Spinal cord (tissue), 10 donors: ENCODE results near the gene LRRC25. TPM values are rescaled to one million over a fixed set of nuclear protein-coding genes. Genes with fewer than 3 reads are reported as not detected.
A peak's percentile ranks its signal among the peaks of the same experiment; 100 is the strongest.

ENCODE experiments used
- DNase-seq, 6 donors: peaks; one replicate each; pipeline versions ENCODE4 v3.0.0 to v3.0.0-alpha.2; 2013 to 2015; ENCODE audit warnings: low spot score in 6 of 6, low read depth in 4 of 6
- H3K27ac ChIP-seq: one replicate; pipeline ENCODE4 v1.5.1; 2013; ENCODE audit warnings: low read depth, low read length, control low read depth
- H3K27me3 ChIP-seq: one replicate; pipeline ENCODE4 v1.6.1; 2013; ENCODE audit warnings: low read length; ENCODE audit not compliant: control insufficient read depth, insufficient read depth
- H3K36me3 ChIP-seq: one replicate; pipeline ENCODE4 v1.6.1; 2013; ENCODE audit warnings: low read length; ENCODE audit not compliant: control insufficient read depth, insufficient read depth
- H3K4me1 ChIP-seq: one replicate; pipeline ENCODE4 v1.6.1; 2013; ENCODE audit warnings: low read length; ENCODE audit not compliant: control insufficient read depth, insufficient read depth
- H3K4me3 ChIP-seq: one replicate; pipeline ENCODE4 v1.5.1; 2013; ENCODE audit warnings: low read depth, low read length, control low read depth
- H3K9me3 ChIP-seq: one replicate; pipeline ENCODE4 v1.6.1; 2013; ENCODE audit warnings: low read length; ENCODE audit not compliant: control insufficient read depth, insufficient read depth
- WGBS: methylation state at CpG from one replicate; pipeline ENCODE4 v1.1.5; 2013; ENCODE audit warnings: missing lambda C conversion rate; ENCODE audit not compliant: insufficient coverage; 5-methylcytosine and 5-hydroxymethylcytosine counted together
- polyA plus RNA-seq, 2 donors: library from polyadenylated mRNA; unstranded; fragments of 120-200 nt; gene quantifications; one replicate each; pipeline ENCODE4 v1.2.1, GENCODE V29; 2013; ENCODE audit not compliant: insufficient read length in 2 of 2
- total RNA-seq, 2 donors: library from RNA; depleted of rRNA in 1 of 2; stranded (reverse); fragments of 120-200 nt in 1 of 2; fragments of >200 nt in 1 of 2; gene quantifications; one replicate each; pipeline versions ENCODE4 v1.2.3 to v1.2.4, GENCODE V29; 2013 to 2014
- donor health status: healthy.

The LRRC25 gene
- total and polyA plus RNA-seq, 4 donors = 1.3 to 2.4 (median 1.6) TPM

DNA sequence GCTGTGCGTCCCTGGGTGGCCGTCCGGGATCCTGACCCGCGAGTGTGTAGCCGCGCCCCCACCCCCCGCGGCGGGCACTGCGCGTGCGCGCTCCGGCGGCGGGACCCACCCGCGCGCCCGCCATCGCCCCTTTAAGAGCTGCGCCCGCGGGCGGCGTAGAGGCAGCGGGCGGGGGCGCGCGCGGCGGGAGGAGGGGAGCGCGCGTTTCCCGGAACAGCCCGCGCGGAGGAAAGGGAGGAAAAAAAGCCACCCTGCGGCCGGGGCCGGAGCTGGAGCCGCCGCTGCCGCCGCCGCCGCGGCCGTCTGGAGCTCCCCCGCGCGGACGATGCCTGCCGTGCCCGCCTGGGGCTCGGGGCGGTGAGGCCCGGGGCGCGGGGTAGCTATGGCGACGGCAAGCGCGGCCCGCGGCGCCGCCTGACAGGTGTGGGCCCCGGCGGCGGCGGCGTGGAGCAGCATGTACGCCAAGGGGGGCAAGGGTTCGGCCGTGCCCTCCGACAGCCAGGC is 21.8 kb upstream of the LRRC25 start, which contains the start of gene SSBP4:
SSBP4 (plus strand) TSS at position 204 of the 504 bp plus-strand sequence; CDS start at position 455, 251 bp downstream.
- peak in 3 of 6 donors; percentile 66 to 95 (median 91) for DNase-seq
- Histone ChIP-seq H3K9me3 (no peaks in the 10 kb centered on the region), H3K4me3 (peak within 1 kb of the TSS; percentile 71), H3K27ac (peak within 1 kb of the TSS; percentile 98), H3K36me3 (peaks cover 26% of the 10 kb centered on the region), H3K27me3 (no peaks in the 10 kb centered on the region), H3K4me1 (peaks cover 89% of the 10 kb centered on the region)
- WGBS = under 1% methylated on average over 80 of the region's 80 CpGs

DNA sequence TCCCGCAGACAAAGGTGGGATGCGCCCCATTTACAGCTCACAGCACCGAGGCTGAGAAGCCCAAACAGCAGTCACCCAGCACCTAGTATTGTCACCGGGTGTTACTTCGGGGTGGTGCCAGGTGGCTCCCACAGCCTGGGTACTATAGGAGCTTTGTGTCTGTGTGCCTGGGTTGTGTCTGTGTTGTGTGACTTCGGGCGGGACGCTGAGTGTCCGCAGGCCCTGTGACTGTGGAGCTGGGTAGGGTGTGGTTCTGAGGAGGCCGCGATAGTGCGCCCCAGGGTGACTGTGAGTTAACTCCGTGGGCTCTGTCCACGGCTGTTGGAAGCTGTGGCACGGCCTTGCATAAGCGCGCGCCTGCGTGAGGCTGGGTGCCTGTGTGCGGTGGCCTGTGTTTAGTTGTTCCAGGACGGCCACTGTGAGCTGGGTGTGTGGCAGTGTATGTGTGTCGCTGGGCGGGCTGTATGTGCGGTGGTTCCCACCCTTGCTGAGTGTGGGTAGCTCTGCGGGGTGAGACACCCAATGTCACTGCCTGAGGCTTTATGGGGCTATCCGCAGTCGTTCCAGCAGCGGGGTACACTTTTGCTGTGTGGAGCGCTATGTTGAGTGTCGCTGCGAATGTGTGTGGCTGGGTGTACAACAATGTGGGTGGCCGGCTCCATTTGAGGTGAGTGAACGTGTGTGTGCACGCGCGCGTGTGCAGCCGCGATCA is 21.2 kb upstream of the LRRC25 start:
- Histone ChIP-seq H3K9me3 (no peaks in the 10 kb centered on the region), H3K4me1 (peaks cover 85% of the 10 kb centered on the region), H3K27me3 (no peaks in the 10 kb centered on the region), H3K4me3 (peak overlapping the region; percentile 45), H3K27ac (peak overlapping the region; percentile 98), H3K36me3 (peaks cover 21% of the 10 kb centered on the region)
- no peak for DNase-seq
- WGBS = 14% methylated on average over 39 of the region's 39 CpGs

DNA sequence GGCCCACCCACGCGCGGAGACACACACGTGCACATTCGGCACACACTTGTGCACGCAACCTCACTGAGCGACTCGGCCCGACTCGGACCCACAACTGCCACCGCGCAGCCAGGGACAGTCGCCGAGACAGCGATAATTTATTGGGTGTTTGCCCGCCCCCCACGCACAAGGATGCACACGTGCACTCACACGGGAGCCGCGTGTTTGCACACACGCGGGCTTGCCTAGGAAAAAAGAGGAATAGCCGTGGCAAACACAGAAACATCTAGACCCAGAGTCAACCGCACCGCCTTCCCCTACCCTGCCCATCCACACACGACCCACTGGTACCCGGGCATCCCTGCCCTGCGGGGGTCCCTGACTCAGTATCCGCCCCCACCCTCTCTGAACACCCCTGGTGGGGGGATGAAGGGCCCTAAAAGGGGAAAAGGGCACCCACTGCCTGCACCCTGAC is 20.6 kb upstream of the LRRC25 start:
- Histone ChIP-seq H3K36me3 (peaks cover 15% of the 10 kb centered on the region), H3K4me3 (peak overlapping the region; percentile 27), H3K9me3 (no peaks in the 10 kb centered on the region), H3K27ac (peak overlapping the region; percentile 98), H3K27me3 (no peaks in the 10 kb centered on the region), H3K4me1 (peaks cover 79% of the 10 kb centered on the region)
- WGBS = 2% methylated on average over 22 of the region's 30 CpGs
- peak in 1 of 6 donors; percentile 44 for DNase-seq

DNA sequence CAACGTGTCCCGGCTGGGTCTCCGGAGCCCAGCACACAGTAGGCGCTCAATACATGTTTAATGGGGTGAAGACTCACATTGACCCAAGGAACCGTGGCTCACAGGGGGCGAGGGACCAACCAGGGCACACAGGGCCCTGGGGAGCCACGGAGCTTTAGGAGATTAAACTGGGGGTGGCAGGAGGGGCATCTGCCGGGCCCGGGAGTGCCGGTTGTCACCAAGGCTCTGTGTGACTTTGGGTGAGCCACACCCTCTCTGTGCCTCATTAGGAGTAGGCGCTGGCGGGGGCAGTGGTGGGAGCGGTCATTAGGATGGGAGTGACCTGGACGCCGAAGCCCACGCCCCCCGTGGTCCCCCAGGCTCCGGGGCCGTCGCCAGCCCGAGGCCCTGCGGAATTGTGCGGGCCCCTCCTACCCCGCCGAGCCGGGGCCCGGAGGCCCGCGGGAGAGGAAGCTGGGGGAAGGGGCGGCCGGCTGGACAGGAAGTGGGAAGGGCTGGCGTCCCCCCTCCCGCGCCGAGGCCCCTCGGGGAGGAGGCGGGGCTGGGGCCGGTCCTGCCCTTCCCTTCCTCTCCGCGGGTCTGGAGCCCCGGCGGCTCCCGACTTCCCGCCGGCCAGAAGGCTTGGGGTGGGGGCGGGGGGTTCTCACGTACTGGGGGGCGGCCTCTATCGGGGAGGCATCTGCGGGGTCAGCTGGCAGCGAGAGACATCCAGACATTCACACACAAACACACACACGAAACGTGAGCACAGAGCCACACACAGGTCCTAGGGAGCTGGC is 20.0 kb upstream of the LRRC25 start:
- H3K27me3 ChIP-seq = no peaks in the 10 kb centered on the region
- H3K27ac ChIP-seq = peak overlapping the region; percentile 98
- peak in 3 of 6 donors; percentile 59 to 88 (median 74) for DNase-seq
- peaks cover 74% of the 10 kb centered on the region for H3K4me1 ChIP-seq
- WGBS = 0% methylated on average over 33 of the region's 53 CpGs
- H3K9me3 ChIP-seq = no peaks in the 10 kb centered on the region
- H3K36me3 ChIP-seq = peaks cover 9% of the 10 kb centered on the region
- H3K4me3 ChIP-seq = peak overlapping the region; percentile 52

DNA sequence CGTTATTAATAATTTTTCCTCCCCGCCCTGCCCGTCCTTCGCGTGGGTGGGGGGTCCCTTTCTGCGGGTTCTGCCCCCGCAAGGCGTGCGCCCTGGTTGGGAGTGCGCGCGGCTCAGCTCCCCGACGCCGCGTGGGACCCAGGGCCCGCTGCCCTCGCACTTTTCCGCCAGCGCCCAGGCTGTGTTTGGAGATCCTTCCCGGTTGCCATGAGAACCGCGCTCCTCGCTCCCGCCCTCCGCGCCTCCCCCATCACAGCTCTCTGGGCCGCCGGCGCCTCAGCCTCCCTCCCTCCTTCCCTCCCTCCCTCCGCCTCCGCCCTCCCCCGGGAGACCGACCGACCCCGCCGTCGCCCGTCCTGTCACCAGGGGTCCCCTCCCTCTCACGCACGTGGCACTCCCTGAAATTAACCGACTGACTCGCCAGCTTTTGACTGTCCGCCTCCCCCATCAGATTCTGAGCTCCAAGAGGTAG is 19.4 kb upstream of the LRRC25 start:
- Histone ChIP-seq H3K4me3 (peak overlapping the region; percentile 52), H3K27me3 (no peaks in the 10 kb centered on the region), H3K4me1 (peaks cover 69% of the 10 kb centered on the region), H3K27ac (peak overlapping the region; percentile 98), H3K9me3 (no peaks in the 10 kb centered on the region), H3K36me3 (peaks cover 4% of the 10 kb centered on the region)
- peak in 3 of 6 donors; percentile 78 to 95 (median 94) for DNase-seq
- 0% methylated on average over 44 of the region's 44 CpGs for WGBS

DNA sequence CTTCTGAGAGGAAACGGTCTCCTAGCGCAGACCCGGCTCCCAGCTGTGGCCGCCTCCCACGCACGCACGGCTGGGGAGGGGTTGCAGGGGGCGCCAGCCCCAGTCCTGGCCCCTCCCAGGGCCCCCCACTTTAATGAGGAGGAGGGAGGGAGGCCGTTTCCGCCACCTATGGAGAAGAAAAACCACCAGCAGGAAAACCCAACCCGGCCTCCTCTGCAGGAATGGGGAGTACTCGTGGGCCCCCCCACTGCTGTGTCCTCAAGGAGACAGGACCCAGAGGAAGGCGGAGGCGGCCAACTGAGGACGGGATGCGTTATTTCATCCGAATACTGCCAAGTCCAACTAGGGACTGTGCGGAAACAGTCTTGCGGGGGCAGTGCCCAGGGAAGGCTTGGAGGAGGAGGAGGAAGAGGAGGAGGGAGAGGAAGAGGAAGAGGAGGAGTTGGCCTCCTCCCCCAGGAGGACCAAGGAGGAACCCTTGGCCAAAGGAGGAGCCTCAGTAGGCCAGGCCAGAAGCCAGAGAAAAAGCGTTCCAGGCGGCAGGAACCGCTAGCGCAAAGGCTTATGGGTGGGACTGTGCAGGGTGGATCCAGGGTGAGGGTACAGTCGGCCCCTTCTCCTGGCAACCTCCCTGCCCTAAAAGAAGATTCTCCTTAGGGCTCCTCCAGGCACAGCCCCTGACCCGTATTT is 17.9 kb upstream of the LRRC25 start:
- Histone ChIP-seq H3K36me3 (no peaks in the 10 kb centered on the region), H3K27ac (peak overlapping the region; percentile 98), H3K4me1 (peaks cover 59% of the 10 kb centered on the region), H3K9me3 (no peaks in the 10 kb centered on the region), H3K27me3 (no peaks in the 10 kb centered on the region), H3K4me3 (peak overlapping the region; percentile 28)
- DNase-seq = peak in 1 of 6 donors; percentile 78
- WGBS = 27% methylated on average over 21 of the region's 25 CpGs

DNA sequence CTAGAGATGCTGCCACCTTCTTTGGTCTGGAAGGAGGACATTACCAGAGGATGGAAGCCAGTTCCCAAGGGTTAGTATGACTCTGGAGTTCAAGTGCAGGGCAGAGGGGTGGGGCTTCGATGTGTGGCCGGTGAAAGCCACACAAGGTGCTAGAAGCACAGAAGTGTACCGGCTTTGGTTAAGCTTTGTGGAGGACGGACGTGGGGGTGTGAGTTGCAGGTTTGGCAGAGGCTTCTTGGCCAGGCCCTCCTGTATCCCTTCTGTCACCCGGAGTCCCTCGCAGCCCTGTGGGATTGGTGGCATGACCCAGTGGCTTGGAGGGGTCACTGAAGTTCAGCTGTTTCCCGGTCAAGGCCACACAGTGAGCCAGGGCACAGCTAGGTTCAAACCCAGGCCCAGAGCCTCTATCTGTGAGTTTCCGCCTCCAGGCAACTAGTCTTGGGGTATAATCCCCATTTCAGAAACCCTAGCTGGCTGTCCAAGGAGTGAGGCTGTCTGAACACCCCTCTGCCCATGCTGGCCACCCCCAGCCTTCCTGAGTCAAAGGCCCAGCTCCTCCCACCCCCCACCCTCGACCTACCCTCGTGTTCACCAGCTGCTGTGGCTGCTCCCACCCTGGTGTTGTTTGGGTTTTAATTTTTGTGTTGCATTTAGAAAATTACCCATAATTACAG is 17.2 kb upstream of the LRRC25 start:
- Histone ChIP-seq H3K36me3 (no peaks in the 10 kb centered on the region), H3K4me3 (peak overlapping the region; percentile 28), H3K27me3 (no peaks in the 10 kb centered on the region), H3K27ac (peak overlapping the region; percentile 98), H3K9me3 (no peaks in the 10 kb centered on the region), H3K4me1 (peaks cover 54% of the 10 kb centered on the region)
- 34% methylated on average over 9 of the region's 11 CpGs for WGBS
- DNase-seq = peak in 1 of 6 donors; percentile 29

DNA sequence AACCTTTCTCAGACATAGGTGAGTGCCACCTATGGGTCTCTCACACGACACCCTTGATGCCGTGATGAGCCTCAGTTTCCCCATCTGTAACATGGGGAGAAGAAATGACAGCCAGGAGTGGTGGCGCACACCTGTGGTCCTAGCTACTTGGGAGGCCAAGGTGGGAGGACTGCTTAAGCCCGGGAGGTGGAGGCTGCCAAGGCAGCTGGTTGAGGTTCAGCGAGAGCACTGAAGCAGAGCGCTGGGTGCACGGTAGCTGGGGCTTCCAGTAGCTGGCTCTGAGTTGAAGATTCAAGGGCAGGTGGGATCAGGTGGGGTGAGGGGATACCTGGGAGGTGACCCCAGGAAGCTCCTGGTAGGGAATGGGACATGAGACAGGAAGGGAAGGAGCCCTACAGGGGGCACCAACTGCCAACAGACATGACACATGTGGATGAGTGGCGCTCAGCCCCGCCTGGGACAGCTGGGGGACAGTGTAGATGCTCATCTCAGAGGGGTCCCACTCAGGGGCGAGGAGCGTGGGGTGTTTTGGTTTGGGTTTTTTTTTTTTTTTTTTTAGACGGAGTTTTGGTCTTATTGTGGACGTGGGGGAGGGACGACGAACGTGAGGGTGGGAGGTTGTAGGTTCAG is 15.3 kb upstream of the LRRC25 start:
- 87% methylated on average over 10 of the region's 16 CpGs for WGBS
- Histone ChIP-seq H3K36me3 (no peaks in the 10 kb centered on the region), H3K27me3 (no peaks in the 10 kb centered on the region), H3K9me3 (no peaks in the 10 kb centered on the region), H3K27ac (no peak overlapping the region), H3K4me1 (peaks cover 40% of the 10 kb centered on the region), H3K4me3 (no peak overlapping the region)
- no peak for DNase-seq
